GM19397 (cell line): ENCODE measurements around the gene TRPM2.

Experiments
- ATAC-seq: cut with Tn5 transposase; IDR thresholded peaks from one replicate; pipeline ENCODE4 v1.9.1; 2021; ENCODE audit warnings: mild to moderate bottlenecking, moderate library complexity; ENCODE audit not compliant: unreplicated experiment

Gene TRPM2

DNA sequence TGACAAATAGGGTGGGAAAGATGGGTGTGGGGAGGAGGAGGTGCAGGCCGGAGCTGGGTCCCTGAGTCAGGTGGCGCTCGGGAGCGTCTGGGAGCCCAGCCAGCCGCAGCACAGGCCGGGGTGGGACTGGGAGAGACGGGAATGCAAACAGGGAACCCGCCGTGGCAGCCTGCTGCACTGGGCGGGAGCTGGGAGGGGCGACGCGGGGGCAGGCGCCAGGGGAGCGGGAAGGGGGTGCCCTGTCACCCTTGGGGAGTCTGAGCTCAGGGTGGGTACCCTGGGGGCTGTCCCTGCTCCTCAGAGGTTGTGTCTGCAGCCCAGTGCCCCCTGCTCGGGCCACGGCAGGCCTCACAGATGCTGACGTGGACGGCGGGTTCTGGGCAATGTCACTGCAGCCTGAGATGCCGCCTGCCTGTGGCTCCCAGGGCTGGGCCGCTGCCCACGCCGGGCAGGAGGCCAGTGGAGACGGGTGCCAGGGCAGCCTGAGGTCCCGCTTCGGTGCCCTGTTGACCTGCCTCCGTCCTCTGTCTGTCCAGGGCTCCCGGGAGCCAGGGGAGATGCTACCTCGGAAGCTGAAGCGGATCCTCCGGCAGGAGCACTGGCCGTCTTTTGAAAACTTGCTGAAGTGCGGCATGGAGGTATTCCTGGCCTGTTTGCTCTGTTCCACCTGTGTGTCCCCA lies 85.2 kb downstream of the TRPM2 start:
- ATAC-seq = no peak

- ATAC-seq = no peak
These were observed 85.8 kb downstream of the TRPM2 start for GRCh38 chr21:44439211-44439600.

GRCh38 chr21:44440241-44441040 lies 87.0 kb downstream of the TRPM2 start:
- no peak for ATAC-seq

- ATAC-seq = no peak
These were observed 87.6 kb downstream of the TRPM2 start for GRCh38 chr21:44441041-44441400.

DNA sequence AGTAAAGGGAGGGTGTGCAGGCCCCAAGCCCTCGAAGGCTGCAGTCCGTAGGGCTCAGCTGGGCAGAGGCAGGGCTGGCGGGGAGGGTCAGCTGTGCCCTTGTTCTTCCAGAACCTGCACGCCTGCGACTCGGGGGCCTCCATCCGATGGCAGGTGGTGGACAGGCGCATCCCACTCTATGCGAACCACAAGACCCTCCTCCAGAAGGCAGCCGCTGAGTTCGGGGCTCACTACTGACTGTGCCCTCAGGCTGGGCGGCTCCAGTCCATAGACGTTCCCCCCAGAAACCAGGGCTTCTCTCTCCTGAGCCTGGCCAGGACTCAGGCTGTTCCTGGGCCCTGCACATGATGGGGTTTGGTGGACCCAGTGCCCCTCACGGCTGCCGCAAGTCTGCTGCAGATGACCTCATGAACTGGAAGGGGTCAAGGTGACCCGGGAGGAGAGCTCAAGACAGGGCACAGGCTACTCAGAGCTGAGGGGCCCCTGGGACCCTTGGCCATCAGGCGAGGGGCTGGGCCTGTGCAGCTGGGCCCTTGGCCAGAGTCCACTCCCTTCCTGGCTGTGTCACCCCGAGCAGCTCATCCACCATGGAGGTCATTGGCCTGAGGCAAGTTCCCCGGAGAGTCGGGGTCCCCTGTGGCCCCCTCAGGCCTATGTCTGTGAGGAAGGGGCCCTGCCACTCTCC lies 88.3 kb downstream of the TRPM2 start:
- ATAC-seq = no peak

DNA sequence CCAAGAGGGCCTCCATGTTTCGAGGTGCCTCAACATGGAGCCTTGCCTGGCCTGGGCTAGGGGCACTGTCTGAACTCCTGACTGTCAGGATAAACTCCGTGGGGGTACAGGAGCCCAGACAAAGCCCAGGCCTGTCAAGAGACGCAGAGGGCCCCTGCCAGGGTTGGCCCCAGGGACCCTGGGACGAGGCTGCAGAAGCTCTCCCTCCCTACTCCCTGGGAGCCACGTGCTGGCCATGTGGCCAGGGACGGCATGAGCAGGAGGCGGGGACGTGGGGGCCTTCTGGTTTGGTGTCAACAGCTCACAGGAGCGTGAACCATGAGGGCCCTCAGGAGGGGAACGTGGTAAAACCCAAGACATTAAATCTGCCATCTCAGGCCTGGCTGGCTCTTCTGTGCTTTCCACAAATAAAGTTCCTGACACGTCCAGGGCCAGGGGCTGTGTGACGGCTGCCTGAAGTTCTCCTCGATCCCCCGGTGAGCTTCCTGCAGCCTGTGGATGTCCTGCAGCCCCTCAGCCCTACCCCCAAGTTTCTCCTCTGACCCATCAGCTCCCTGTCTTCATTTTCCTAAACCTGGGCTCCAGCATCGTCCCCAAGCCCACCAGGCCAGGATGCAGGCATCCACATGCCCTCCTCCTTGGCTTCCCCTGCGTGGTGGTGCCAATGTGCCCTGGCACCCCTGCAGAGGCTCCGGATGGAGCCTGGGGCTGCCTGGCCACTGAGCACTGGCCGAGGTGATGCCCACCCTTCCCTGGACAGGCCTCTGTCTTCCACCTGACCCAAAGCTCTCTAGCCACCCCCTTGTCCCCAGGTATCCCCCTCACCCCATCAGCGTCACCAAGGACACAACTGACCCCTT lies 89.1 kb downstream of the TRPM2 start:
- no peak for ATAC-seq

- no peak for ATAC-seq
These were observed 90.0 kb downstream of the TRPM2 start for GRCh38 chr21:44443291-44443890.

- no peak for ATAC-seq
These were observed 90.5 kb downstream of the TRPM2 start for GRCh38 chr21:44443891-44444285.

GRCh38 chr21:44444286-44444931 lies 91.0 kb downstream of the TRPM2 start:
- ATAC-seq = no peak

- no peak for ATAC-seq
These were observed 91.9 kb downstream of the TRPM2 start for GRCh38 chr21:44445145-44445812.

GRCh38 chr21:44448651-44449131 lies 95.3 kb downstream of the TRPM2 start:
- ATAC-seq = no peak

- no peak for ATAC-seq
These were observed 96.3 kb downstream of the TRPM2 start for GRCh38 chr21:44449473-44450363.

DNA sequence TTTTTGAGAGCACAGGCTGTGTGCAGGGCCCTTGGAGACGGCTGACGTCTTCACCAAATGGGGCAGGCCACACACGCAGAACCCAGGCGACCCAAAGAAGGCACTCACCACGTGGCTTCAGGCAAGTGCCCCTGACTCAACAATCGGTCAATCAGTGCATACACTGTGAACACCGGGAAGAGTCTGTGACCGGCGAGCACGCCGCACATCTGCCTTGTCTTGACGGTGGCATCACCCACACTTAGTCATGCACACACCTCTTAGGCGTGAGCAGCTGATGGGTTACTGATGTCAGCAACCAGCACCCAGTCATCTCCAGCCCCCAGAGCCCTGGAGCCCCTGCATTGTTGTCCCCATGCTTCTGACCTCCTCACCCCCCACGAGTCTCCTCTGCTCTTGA lies 97.0 kb downstream of the TRPM2 start:
- ATAC-seq = no peak

GRCh38 chr21:44450999-44451398 lies 97.6 kb downstream of the TRPM2 start:
- no peak for ATAC-seq

GRCh38 chr21:44453120-44453519 lies 99.7 kb downstream of the TRPM2 start:
- ATAC-seq = no peak

DNA sequence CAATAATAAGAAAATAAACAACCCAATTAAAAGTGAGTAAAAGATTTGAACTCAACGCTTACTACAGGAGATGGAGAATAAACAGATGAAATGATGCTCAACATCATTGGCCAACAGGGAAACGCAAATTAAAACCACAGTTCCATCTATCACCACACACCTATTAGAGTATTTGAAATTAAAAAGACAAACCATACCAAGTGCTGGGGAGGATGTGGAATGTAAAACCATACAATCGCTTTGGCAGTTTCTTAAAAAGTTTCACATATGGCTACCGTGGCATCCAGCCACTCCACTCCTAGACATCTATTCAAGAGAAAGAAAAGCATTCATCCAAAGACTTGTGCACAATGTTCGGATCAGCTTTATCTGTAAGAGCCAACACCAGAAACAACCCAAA lies 100.6 kb downstream of the TRPM2 start:
- no peak for ATAC-seq

DNA sequence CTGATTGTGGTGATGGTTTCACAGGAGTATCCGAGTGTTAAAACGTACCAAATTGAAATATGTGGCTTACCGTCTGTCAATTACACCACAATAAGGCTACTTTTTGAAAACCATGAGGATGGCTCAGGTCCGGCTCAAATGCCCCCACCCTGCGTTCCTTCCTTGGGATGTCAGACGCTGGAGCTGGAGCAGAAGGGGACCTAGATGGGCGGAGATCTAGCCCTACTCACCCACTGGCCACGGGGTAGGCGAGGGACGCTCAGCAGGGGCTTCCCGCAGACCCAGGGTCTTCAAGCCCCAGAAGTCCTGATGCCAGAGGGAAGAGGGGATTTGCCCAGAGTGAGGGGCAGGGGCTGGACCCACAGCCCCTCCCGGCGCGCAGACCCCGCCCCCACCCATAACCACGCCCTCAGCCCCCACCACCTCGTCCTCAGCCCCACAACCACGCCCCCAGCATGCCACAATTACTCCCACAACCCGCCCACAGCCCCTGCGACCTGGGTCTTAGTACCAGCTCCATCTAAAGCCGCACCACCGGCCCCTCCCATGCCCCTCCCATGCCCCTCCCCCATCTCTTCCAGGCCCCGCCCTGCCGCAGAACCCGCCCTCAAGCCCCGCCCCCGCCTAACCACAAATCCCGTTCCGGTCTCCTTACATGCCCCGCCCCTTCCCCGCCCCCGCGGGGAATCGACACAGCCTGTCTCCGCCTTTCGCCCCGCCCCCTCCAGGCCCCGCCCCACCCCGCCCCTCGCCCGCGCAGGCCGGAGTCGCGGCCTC lies 101.5 kb downstream of the TRPM2 start, which contains the start of gene LRRC3:
Gene LRRC3, plus strand, starts transcription at position 764 of the 777 bp plus-strand sequence. CDS start 1,135 bp downstream, outside the sequence.
- ATAC-seq = peak; percentile 50
